ENCODE results near the gene BCL6. TPM values are rescaled to one million over a fixed set of nuclear protein-coding genes. Genes with fewer than 3 reads are reported as not detected.

Gene BCL6
- total RNA-seq, 1 donor from 2014 or later: 97.9 TPM

- H3K36me3 ChIP-seq: no peaks in the 10 kb centered on the region
- intact Hi-C loops (cut with DNase I): no loop called here
These were observed 36.6 kb downstream of the BCL6 start for GRCh38 chr3:187708696-187709095.

DNA sequence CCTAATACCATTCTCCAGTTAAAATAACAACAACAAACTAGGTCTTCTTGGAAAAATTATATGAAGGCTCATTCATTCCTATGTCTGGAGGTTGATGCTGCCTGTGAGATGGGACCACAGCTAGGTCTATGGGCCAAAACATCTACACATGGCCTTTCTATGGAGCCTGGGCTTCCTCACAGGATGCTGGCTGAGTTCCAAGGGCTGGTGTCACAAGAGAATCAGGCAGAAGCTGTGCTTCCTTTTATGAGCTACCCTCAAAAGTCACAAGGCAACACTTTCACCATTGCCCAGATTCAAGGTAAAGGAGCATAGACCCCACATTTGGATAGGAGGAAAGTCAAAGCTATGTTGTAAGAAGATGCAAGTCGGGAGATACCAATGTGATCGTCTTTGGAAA, 38.3 kb downstream of the BCL6 start:
- no peaks in the 10 kb centered on the region for H3K36me3 ChIP-seq
- no peak overlapping the region for H3K4me3 ChIP-seq
- no peaks in the 10 kb centered on the region for H3K27me3 ChIP-seq
- H3K4me1 ChIP-seq: no peaks in the 10 kb centered on the region
- no peak for DNase-seq (ENCODE audit: low spot score in 2 of 2)
- no peak overlapping the region for H3K27ac ChIP-seq
- TF ChIP-seq CTCF (IDR thresholded peaks at IDR 0.05): no peak
- intact Hi-C loops (cut with DNase I): no loop called here
- H3K9me3 ChIP-seq: no peaks in the 10 kb centered on the region

More at GRCh38 chr3:187708696-187709095, 36.6 kb downstream of the BCL6 start:
- H3K4me1 ChIP-seq: no peaks in the 10 kb centered on the region
- no peaks in the 10 kb centered on the region for H3K27me3 ChIP-seq
- H3K9me3 ChIP-seq: no peaks in the 10 kb centered on the region
- no peak for DNase-seq (ENCODE audit: low spot score in 2 of 2)
- H3K27ac ChIP-seq: no peak overlapping the region
- no peak overlapping the region for H3K4me3 ChIP-seq
- no peak for TF ChIP-seq CTCF (IDR thresholded peaks at IDR 0.05)

DNA sequence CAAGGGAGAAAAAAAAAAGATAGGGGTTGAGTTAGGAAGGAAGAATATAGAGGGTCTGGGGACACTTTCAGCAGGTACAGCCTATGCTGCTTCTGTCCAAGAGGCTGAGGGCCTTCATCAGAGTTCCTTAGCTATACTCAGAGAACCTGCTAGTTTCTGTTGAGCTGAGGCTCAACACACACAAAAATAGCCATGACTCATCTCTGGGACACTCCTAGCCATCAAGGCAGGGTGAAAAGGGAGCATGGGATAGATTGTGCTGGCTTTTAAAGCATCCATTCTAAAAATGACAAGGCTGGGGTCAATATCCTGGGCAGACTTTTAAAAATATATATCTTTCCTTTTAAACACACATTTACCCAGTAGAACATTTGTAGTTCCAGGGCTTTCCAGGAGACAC, 40.1 kb downstream of the BCL6 start:
- Histone ChIP-seq H3K27me3 (no peaks in the 10 kb centered on the region), H3K9me3 (no peaks in the 10 kb centered on the region), H3K27ac (no peak overlapping the region), H3K4me3 (no peak overlapping the region), H3K4me1 (no peaks in the 10 kb centered on the region), H3K36me3 (no peaks in the 10 kb centered on the region)
- DNase-seq (ENCODE audit: low spot score in 2 of 2): no peak
- no peak for TF ChIP-seq CTCF (IDR thresholded peaks at IDR 0.05)
- intact Hi-C loops (cut with DNase I): no loop called here

GRCh38 chr3:187702507-187703033, 42.7 kb downstream of the BCL6 start, which contains the start of gene RTP2:
Gene RTP2 (minus strand): TSS chr3:187702557. CDS start chr3:187702128, 429 bp downstream.
- H3K4me1 ChIP-seq: no peaks in the 10 kb centered on the region
- no peak within 1 kb of the TSS for H3K4me3 ChIP-seq
- no peaks in the 10 kb centered on the region for H3K36me3 ChIP-seq
- TF ChIP-seq CTCF (IDR thresholded peaks at IDR 0.05): no peak
- DNase-seq (ENCODE audit: low spot score in 2 of 2): no peak
- intact Hi-C loops (cut with DNase I): no loop called here
- H3K9me3 ChIP-seq: no peaks in the 10 kb centered on the region
- H3K27ac ChIP-seq: no peak within 1 kb of the TSS
- H3K27me3 ChIP-seq: no peaks in the 10 kb centered on the region

DNA sequence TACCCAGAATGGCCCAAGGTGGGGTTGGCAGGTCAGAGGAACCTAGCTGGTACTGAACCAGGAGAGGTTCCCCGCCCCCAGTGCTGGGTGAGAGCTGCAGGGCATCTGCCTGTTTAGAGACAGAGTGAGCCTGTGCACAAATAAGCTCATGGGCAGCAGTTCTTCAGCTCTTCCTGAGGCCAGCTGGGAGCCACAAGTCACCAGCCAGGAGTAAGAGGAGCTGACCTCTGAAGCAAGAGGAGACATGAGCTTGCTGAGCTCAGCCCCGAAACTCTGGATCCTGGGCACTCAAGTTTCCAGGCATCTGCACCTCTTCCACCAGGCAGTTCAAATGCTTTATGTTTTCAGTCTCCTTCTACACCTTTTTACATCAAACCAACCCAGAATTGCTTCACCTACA, 45.0 kb downstream of the BCL6 start:
- no peak for DNase-seq (ENCODE audit: low spot score in 2 of 2)
- no peaks in the 10 kb centered on the region for H3K4me1 ChIP-seq
- intact Hi-C loops (cut with DNase I): no loop called here
- no peak overlapping the region for H3K4me3 ChIP-seq
- no peaks in the 10 kb centered on the region for H3K27me3 ChIP-seq
- H3K9me3 ChIP-seq: no peaks in the 10 kb centered on the region
- no peak overlapping the region for H3K27ac ChIP-seq
- TF ChIP-seq CTCF (IDR thresholded peaks at IDR 0.05): no peak
- H3K36me3 ChIP-seq: no peaks in the 10 kb centered on the region

All from ascending aorta (tissue), 2 donors.